Measurements from ENCODE around the gene AMN1. TPM values are rescaled to one million over a fixed set of nuclear protein-coding genes. Genes with fewer than 3 reads are reported as not detected.
A peak's percentile ranks its signal among the peaks of the same experiment; 100 is the strongest.

AMN1 gene
- total RNA-seq, 1 experiment from 2014 or later, result 9.6 TPM

DNA sequence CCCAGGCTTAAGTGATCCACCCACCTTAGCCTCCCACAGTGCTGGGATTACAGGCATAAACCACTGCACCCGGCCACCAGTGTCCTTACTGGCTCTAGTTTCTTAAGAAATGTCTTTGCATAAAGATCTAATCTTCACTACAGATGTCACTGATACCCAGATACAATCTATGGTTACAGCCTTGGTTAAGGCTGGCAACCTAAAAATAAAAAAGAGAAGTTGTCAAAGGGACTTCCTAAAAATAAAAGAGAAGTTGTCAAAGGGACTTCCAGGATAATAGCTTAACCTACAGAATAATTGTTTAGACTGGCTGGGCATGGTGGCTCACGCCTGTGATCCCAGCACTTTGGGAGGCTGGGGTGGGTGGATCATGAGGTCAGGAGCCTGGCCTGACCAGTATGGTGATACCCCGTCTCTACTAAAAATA lies 41.7 kb downstream of the AMN1 start:
- Mint-ChIP-seq H3K9me3 (peaks cover 18 to 39% of the 10 kb centered on the region in 2 experiments), H3K27me3 (ENCODE audit: low read depth) (no peaks in the 10 kb centered on the region), H3K27ac (peak overlapping the region in 1 of 3 experiments; percentile 70; a peak in 2 of 7 replicates), H3K4me1 (peaks cover 4 to 13% of the 10 kb centered on the region in 2 experiments; a peak in 3 of 4 replicates), H3K4me3 (no peak overlapping the region), H3K36me3 (ENCODE audit: insufficient read depth in 1 of 3, low read depth in 3 of 3) (peaks cover 41 to 53% (median 49%) of the 10 kb centered on the region in 3 experiments)
- Histone ChIP-seq H3K79me2 (ENCODE audit: insufficient read depth, low read length) (no peaks in the 10 kb centered on the region), H3K79me1 (ENCODE audit: insufficient read depth, low read depth, low read length, poor library complexity, severe bottlenecking) (no peaks in the 10 kb centered on the region), H3K4ac (ENCODE audit: low read depth, low read length) (no peak overlapping the region), H2BK5ac (ENCODE audit: insufficient read length, low read length) (no peak overlapping the region), H3T11ph (ENCODE audit: low read length) (no peak overlapping the region), H3K27me3 (ENCODE audit: insufficient read depth, low read length) (no peaks in the 10 kb centered on the region), H3K27ac (ENCODE audit: insufficient read length, low read depth, low read length) (no peak overlapping the region), H2BK15ac (ENCODE audit: low read depth, low read length) (no peak overlapping the region), H2BK120ac (ENCODE audit: low read depth, low read length, poor library complexity, severe bottlenecking) (no peak overlapping the region), H4K20me1 (ENCODE audit: control insufficient read depth, insufficient read depth, insufficient read length) (no peaks in the 10 kb centered on the region), H3K9ac (ENCODE audit: extremely low read depth, insufficient read length, low read length) (no peak overlapping the region), H3K23me2 (ENCODE audit: insufficient read length, low read depth, low read length, poor library complexity, severe bottlenecking) (no peaks in the 10 kb centered on the region), H4K5ac (ENCODE audit: insufficient read length, low read depth, low read length) (no peak overlapping the region), H3K14ac (ENCODE audit: insufficient read depth, low read length) (no peak overlapping the region), H3K4me1 (ENCODE audit: insufficient read depth, low read length) (no peaks in the 10 kb centered on the region), H4K8ac (replicated peaks; ENCODE audit: insufficient read length, low read depth, low read length) (no peak overlapping the region), H3K9me3 (ENCODE audit: control insufficient read depth, low read depth, low read length) (no peaks in the 10 kb centered on the region), H2BK20ac (ENCODE audit: low read depth, low read length, poor library complexity, severe bottlenecking) (no peak overlapping the region), H4K91ac (ENCODE audit: insufficient read length, low read depth, low read length) (no peak overlapping the region), H2AK5ac (ENCODE audit: insufficient read length, low read length) (no peak overlapping the region), H3K4me2 (ENCODE audit: insufficient read depth, insufficient read length, low read length) (no peak overlapping the region), H2AFZ (ENCODE audit: low read length) (no peak overlapping the region), H2BK12ac (ENCODE audit: insufficient read length, low read depth, low read length) (no peak overlapping the region), H3K18ac (ENCODE audit: insufficient read length, low read depth, low read length) (no peak overlapping the region), H3K56ac (ENCODE audit: insufficient read length, low read depth, low read length) (no peak overlapping the region), H3K23ac (ENCODE audit: insufficient read length, low read depth, low read length) (no peak overlapping the region)
- DNase-seq, result no peak
- no CpG with 5 or more reads among the region's 3 CpGs for WGBS (ENCODE audit: extremely low coverage, insufficient read length, low lambda C conversion rate)
- TF ChIP-seq, protein P1, sequence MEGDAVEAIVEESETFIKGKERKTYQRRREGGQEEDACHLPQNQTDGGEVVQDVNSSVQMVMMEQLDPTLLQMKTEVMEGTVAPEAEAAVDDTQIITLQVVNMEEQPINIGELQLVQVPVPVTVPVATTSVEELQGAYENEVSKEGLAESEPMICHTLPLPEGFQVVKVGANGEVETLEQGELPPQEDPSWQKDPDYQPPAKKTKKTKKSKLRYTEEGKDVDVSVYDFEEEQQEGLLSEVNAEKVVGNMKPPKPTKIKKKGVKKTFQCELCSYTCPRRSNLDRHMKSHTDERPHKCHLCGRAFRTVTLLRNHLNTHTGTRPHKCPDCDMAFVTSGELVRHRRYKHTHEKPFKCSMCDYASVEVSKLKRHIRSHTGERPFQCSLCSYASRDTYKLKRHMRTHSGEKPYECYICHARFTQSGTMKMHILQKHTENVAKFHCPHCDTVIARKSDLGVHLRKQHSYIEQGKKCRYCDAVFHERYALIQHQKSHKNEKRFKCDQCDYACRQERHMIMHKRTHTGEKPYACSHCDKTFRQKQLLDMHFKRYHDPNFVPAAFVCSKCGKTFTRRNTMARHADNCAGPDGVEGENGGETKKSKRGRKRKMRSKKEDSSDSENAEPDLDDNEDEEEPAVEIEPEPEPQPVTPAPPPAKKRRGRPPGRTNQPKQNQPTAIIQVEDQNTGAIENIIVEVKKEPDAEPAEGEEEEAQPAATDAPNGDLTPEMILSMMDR (conservative IDR thresholded peaks at IDR 0.05), result no peak

Measured in H9 (cell line).